GM19455 (cell line): ENCODE results near the gene ZNF557.

ENCODE experiments used
- ATAC-seq: cut with Tn5 transposase; IDR thresholded peaks from one replicate; pipeline ENCODE4 v1.9.1; 2021; ENCODE audit not compliant: unreplicated experiment

ZNF557 gene

GRCh38 chr19:7124782-7125181 lies 55.3 kb downstream of the ZNF557 start:
- no peak for ATAC-seq

GRCh38 chr19:7125221-7125620 lies 55.7 kb downstream of the ZNF557 start:
- ATAC-seq: no peak

GRCh38 chr19:7126132-7126531 lies 56.6 kb downstream of the ZNF557 start:
- no peak for ATAC-seq

- no peak for ATAC-seq
These were observed 60.5 kb downstream of the ZNF557 start for GRCh38 chr19:7130043-7130442.

GRCh38 chr19:7132054-7132453 lies 62.6 kb downstream of the ZNF557 start:
- no peak for ATAC-seq

GRCh38 chr19:7137120-7137519 lies 67.6 kb downstream of the ZNF557 start:
- no peak for ATAC-seq
